KMS-11 (cell line): ENCODE results near the gene ARID1B.
A peak's percentile ranks its signal among the peaks of the same experiment; 100 is the strongest.

Experiments used
- H2AFZ ChIP-seq: fragments of 200-600 bp; sonication (generic); 2 replicates; pipeline ENCODE4 v1.6.1; 2016; ENCODE audit warnings: antibody characterized with exemption, mixed run types, low read depth
- H3K27ac ChIP-seq: fragments of 200-600 bp; sonication (generic); 2 replicates; pipeline ENCODE4 v1.6.1; 2016; ENCODE audit warnings: mild to moderate bottlenecking, mixed run types
- H3K27me3 ChIP-seq: fragments of 200-600 bp; sonication (generic); 2 replicates; pipeline ENCODE4 v1.6.1; 2017; ENCODE audit warnings: mild to moderate bottlenecking, low read depth, mixed run types, moderate library complexity; ENCODE audit not compliant: insufficient read depth
- H3K36me3 ChIP-seq: fragments of 200-600 bp; sonication (generic); 2 replicates; pipeline ENCODE4 v1.6.1; 2017; ENCODE audit warnings: mild to moderate bottlenecking, mixed run types; ENCODE audit not compliant: insufficient read depth
- H3K4me1 ChIP-seq: fragments of 200-600 bp; sonication (generic); 2 replicates; pipeline ENCODE4 v1.6.1; 2016; ENCODE audit warnings: mild to moderate bottlenecking, low read depth, mixed run types; ENCODE audit not compliant: poor library complexity, severe bottlenecking
- H3K4me2 ChIP-seq: fragments of 200-600 bp; sonication (generic); 2 replicates; pipeline ENCODE4 v1.7.0; 2016; ENCODE audit warnings: mild to moderate bottlenecking, mixed run types
- H3K4me3 ChIP-seq: fragments of 200-600 bp; sonication (generic); IDR thresholded peaks from 2 replicates; pipeline ENCODE4 v1.6.1; 2017; ENCODE audit warnings: low read depth, low read length, mixed read lengths; ENCODE audit not compliant: insufficient read depth
- H3K79me2 ChIP-seq: fragments of 200-600 bp; sonication (generic); 2 replicates; pipeline ENCODE4 v1.6.1; 2016; ENCODE audit warnings: low read depth, mixed run types; ENCODE audit not compliant: insufficient read depth
- H3K9ac ChIP-seq: fragments of 200-600 bp; sonication (generic); 2 replicates; pipeline ENCODE4 v1.6.1; 2016; ENCODE audit warnings: mild to moderate bottlenecking, mixed run types
- H4K20me1 ChIP-seq: fragments of 200-600 bp; sonication (generic); 2 replicates; pipeline ENCODE4 v1.6.1; 2016; ENCODE audit warnings: mild to moderate bottlenecking, mixed run types; ENCODE audit not compliant: insufficient read depth
- CTCF ChIP-seq: fragments of 200-600 bp; sonication (generic); conservative IDR thresholded peaks from 2 replicates; pipeline ENCODE4 v1.6.1; 2017; ENCODE audit warnings: low read depth, mild to moderate bottlenecking, antibody characterized with exemption, low read length, moderate library complexity, mixed read lengths

Gene ARID1B

DNA sequence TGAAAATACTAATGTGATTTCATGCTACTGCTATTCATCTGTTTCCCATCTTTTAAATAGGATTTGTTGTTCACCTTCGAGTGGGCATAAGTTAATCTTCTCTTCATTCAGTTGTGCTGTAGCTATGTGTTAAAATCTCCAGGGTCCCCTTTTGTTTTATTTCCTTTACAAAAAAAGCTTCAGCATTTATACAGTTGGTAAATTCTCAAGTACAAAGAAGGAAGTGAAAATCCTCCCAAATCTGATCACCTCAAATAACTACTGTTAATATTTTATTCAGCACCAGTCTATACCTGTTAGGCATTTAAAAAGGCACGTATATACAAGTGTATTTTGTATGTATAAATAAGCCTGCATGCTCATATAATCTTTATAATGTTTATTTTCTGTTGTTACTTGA lies 294.9 kb downstream of the ARID1B start:
- Histone ChIP-seq H3K36me3 (no peaks in the 10 kb centered on the region), H3K4me2 (no peak overlapping the region), H3K4me3 (no peak overlapping the region), H3K79me2 (peaks cover 31% of the 10 kb centered on the region; the same call in 1 of the 2 replicates), H3K27ac (no peak overlapping the region), H3K27me3 (no peaks in the 10 kb centered on the region), H3K4me1 (peaks cover 67% of the 10 kb centered on the region), H2AFZ (no peak overlapping the region), H4K20me1 (no peaks in the 10 kb centered on the region), H3K9ac (no peak overlapping the region)
- no peak for TF ChIP-seq CTCF

DNA sequence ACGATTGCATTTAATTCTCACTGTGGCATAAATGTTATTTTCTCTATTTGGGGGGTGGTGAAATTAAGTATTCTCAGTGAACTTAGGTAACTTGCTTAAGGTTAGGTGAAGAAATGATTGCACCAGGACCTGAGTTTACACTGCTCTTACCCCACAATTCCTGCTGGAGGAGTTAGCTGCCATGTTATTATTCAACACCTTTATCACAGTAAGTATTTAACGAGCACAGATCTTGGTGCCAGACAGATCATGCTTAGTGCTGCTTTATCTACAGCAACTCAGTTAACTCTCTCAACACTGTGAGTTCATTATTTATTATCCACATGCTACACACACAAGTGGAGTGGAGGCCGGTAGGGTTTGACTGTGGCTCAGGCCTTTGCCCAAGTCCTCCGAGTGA lies 296.4 kb downstream of the ARID1B start:
- no peak for TF ChIP-seq CTCF
- no peak overlapping the region for H3K27ac ChIP-seq
- H3K4me2 ChIP-seq = no peak overlapping the region
- no peak overlapping the region for H2AFZ ChIP-seq
- H3K4me3 ChIP-seq = no peak overlapping the region
- H3K36me3 ChIP-seq = no peaks in the 10 kb centered on the region
- peaks cover 31% of the 10 kb centered on the region; the same call in 1 of the 2 replicates for H3K79me2 ChIP-seq
- peaks cover 52% of the 10 kb centered on the region for H3K4me1 ChIP-seq
- no peaks in the 10 kb centered on the region for H3K27me3 ChIP-seq
- no peak overlapping the region for H3K9ac ChIP-seq
- H4K20me1 ChIP-seq = no peaks in the 10 kb centered on the region

DNA sequence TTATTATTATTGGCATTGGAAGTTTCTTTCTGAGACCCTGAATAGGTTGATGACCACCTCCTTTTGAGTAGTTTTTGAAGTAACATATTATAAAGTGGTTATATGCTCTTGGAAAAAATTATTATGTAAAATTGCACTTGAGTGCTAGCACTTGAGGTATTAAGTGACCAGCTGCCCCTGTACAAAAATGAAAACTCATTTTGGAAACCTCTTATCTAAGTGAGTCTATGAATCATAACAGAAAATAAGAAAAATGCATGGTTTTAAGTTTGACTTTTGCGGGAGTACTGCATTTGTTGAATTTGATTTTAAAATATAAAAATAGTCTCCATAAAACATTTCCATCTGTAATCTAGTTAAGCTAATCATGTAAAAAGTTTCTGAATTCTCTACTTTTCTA lies 297.8 kb downstream of the ARID1B start:
- TF ChIP-seq CTCF = no peak
- Histone ChIP-seq H3K4me2 (no peak overlapping the region; the same call in 1 of the 2 replicates), H3K27ac (no peak overlapping the region), H3K27me3 (no peaks in the 10 kb centered on the region), H3K9ac (no peak overlapping the region), H2AFZ (no peak overlapping the region), H3K79me2 (peaks cover 24% of the 10 kb centered on the region; the same call in 1 of the 2 replicates), H3K36me3 (no peaks in the 10 kb centered on the region), H4K20me1 (no peaks in the 10 kb centered on the region), H3K4me3 (no peak overlapping the region), H3K4me1 (peaks cover 39% of the 10 kb centered on the region)

- no peak overlapping the region for H3K27ac ChIP-seq
- H3K4me1 ChIP-seq = peaks cover 30% of the 10 kb centered on the region
Measured at GRCh38 chr6:157075549-157076450, 298.6 kb downstream of the ARID1B start.

More at GRCh38 chr6:157075549-157076450, 298.6 kb downstream of the ARID1B start:
- no peak overlapping the region for H3K4me3 ChIP-seq
- H3K4me2 ChIP-seq = peak overlapping the region; percentile 16; the same call in 1 of the 2 replicates
- no peak overlapping the region for H3K9ac ChIP-seq
- H2AFZ ChIP-seq = no peak overlapping the region
- no peak for TF ChIP-seq CTCF
- H4K20me1 ChIP-seq = no peaks in the 10 kb centered on the region
- H3K79me2 ChIP-seq = peaks cover 17% of the 10 kb centered on the region; the same call in 1 of the 2 replicates
- H3K27me3 ChIP-seq = no peaks in the 10 kb centered on the region
- no peaks in the 10 kb centered on the region for H3K36me3 ChIP-seq
